Vagina (tissue), 2 donors: ENCODE measurements around the gene STXBP1. TPM values are rescaled to one million over a fixed set of nuclear protein-coding genes. Genes with fewer than 3 reads are reported as not detected.

Experiments used
- DNase-seq, 2 donors: peaks; one replicate each; pipeline ENCODE4 v3.0.0-alpha.2; 2017; ENCODE audit errors: extremely low spot score in 2 of 2
- H3K27ac ChIP-seq: fragments of 200-600 bp; sonication (generic); one replicate; pipeline ENCODE4 v1.5.1; 2019
- H3K27me3 ChIP-seq: fragments of 200-600 bp; sonication (generic); one replicate; pipeline ENCODE4 v1.5.1; 2019
- H3K36me3 ChIP-seq, 2 donors: fragments of 200-600 bp; sonication (generic); one replicate each; pipeline ENCODE4 v1.5.1; 2017 to 2019
- H3K4me1 ChIP-seq: fragments of 200-600 bp; sonication (generic); one replicate; pipeline ENCODE4 v1.5.1; 2019
- H3K4me3 ChIP-seq, 2 donors: fragments of 200-600 bp; sonication (generic); 1 replicate in 1 of 2; 2 replicates in 1 of 2; pipeline ENCODE4 v1.5.1; 2016 to 2019
- H3K9me3 ChIP-seq: fragments of 200-600 bp; sonication (generic); one replicate; pipeline ENCODE4 v1.5.1; 2019
- POLR2A ChIP-seq, 2 donors: fragments of 450-650 bp; IDR thresholded peaks; one replicate each; pipeline ENCODE4 v1.6.1; 2017; ENCODE audit warnings: antibody characterized with exemption in 2 of 2, mild to moderate bottlenecking in 2 of 2, moderate library complexity in 2 of 2
- POLR2AphosphoS5 ChIP-seq, 2 donors: sonication (generic); formaldehyde crosslinking; IDR thresholded peaks; one replicate each; pipeline ENCODE4 v1.9.0; 2017; ENCODE audit warnings: antibody characterized with exemption in 2 of 2, mild to moderate bottlenecking in 2 of 2, low read depth in 1 of 2; ENCODE audit not compliant: insufficient read depth in 1 of 2
- intact Hi-C: fragments of 100-400 bp; cut with DNase I; formaldehyde crosslinking; loops from one replicate; pipeline ENCODE4 v1.15.1; 2023
- total RNA-seq: library from RNA; depleted of rRNA; stranded (reverse); fragments of >200 nt; gene quantifications from one replicate; pipeline ENCODE4 v1.2.3, GENCODE V29; 2016
- TF ChIP-seq, protein P1 (sequence below), 3 experiments: fragments of 450-650 bp in 2 of 3; fragments of 200-600 bp in 1 of 3; sonication (generic) in 1 of 3; IDR thresholded peaks; one replicate each; pipeline ENCODE4 v1.5.1; 2017 to 2019; ENCODE audit warnings: antibody characterized with exemption in 3 of 3, mild to moderate bottlenecking in 2 of 3, moderate library complexity in 2 of 3

The STXBP1 gene
- total RNA-seq, 1 donor from 2014 or later = 56.2 TPM

GRCh38 chr9:127676638-127677037 is 64.6 kb downstream of the STXBP1 start:
- Histone ChIP-seq H3K27me3 (no peaks in the 10 kb centered on the region), H3K4me1 (no peaks in the 10 kb centered on the region), H3K4me3 (no peak overlapping the region), H3K9me3 (no peaks in the 10 kb centered on the region), H3K27ac (no peak overlapping the region), H3K36me3 (peaks cover 0 to 65% of the 10 kb centered on the region in 2 donors)
- intact Hi-C loops = no loop called here
- TF ChIP-seq POLR2A (IDR thresholded peaks at IDR 0.05) = no peak
- TF ChIP-seq, protein P1, sequence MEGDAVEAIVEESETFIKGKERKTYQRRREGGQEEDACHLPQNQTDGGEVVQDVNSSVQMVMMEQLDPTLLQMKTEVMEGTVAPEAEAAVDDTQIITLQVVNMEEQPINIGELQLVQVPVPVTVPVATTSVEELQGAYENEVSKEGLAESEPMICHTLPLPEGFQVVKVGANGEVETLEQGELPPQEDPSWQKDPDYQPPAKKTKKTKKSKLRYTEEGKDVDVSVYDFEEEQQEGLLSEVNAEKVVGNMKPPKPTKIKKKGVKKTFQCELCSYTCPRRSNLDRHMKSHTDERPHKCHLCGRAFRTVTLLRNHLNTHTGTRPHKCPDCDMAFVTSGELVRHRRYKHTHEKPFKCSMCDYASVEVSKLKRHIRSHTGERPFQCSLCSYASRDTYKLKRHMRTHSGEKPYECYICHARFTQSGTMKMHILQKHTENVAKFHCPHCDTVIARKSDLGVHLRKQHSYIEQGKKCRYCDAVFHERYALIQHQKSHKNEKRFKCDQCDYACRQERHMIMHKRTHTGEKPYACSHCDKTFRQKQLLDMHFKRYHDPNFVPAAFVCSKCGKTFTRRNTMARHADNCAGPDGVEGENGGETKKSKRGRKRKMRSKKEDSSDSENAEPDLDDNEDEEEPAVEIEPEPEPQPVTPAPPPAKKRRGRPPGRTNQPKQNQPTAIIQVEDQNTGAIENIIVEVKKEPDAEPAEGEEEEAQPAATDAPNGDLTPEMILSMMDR (IDR thresholded peaks at IDR 0.05) = no peak
- TF ChIP-seq POLR2AphosphoS5 (IDR thresholded peaks at IDR 0.05; ENCODE audit: insufficient read depth in 1 of 2, low read depth in 1 of 2) = no peak
- DNase-seq = no peak

DNA sequence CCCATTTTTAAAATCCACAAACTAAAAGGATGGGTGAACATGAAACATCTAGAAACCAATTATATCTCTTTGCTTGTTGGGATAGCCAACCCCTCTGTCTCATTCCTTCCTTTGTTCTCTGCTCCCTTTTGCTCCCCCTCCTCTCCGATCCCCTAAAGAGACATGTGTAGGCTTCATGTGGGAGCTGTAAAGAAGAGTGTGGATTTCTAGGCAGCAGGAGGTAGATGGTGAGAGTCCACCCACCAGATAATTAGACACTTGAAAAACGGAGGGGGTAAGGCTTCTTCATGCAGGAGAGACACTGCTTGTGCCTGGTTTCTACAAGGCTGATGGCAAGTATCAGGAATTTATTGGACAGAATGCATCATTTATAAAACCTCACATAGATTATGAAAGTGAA is 67.4 kb downstream of the STXBP1 start:
- no peak for TF ChIP-seq POLR2AphosphoS5 (IDR thresholded peaks at IDR 0.05; ENCODE audit: insufficient read depth in 1 of 2, low read depth in 1 of 2)
- TF ChIP-seq, protein P1 (IDR thresholded peaks at IDR 0.05) = no peak
- H3K27ac ChIP-seq = no peak overlapping the region
- intact Hi-C loops = no loop called here
- no peak overlapping the region for H3K4me3 ChIP-seq
- no peaks in the 10 kb centered on the region for H3K4me1 ChIP-seq
- H3K36me3 ChIP-seq = peaks cover 0 to 63% of the 10 kb centered on the region in 2 donors
- no peaks in the 10 kb centered on the region for H3K9me3 ChIP-seq
- no peak for DNase-seq
- no peaks in the 10 kb centered on the region for H3K27me3 ChIP-seq

- Histone ChIP-seq H3K4me1 (no peaks in the 10 kb centered on the region), H3K27ac (no peak overlapping the region), H3K9me3 (no peaks in the 10 kb centered on the region), H3K4me3 (no peak overlapping the region), H3K36me3 (peaks cover 0 to 63% of the 10 kb centered on the region in 2 donors), H3K27me3 (no peaks in the 10 kb centered on the region)
- DNase-seq = no peak
- intact Hi-C loops = no loop called here
- TF ChIP-seq, protein P1 (IDR thresholded peaks at IDR 0.05) = no peak
- TF ChIP-seq POLR2AphosphoS5 (IDR thresholded peaks at IDR 0.05; ENCODE audit: insufficient read depth in 1 of 2, low read depth in 1 of 2) (no peak), POLR2A (IDR thresholded peaks at IDR 0.05) (no peak)
Observed at GRCh38 chr9:127680226-127680625, 68.1 kb downstream of the STXBP1 start.

GRCh38 chr9:127680846-127681245 is 68.8 kb downstream of the STXBP1 start:
- Histone ChIP-seq H3K9me3 (no peaks in the 10 kb centered on the region), H3K27ac (no peak overlapping the region), H3K36me3 (peaks cover 0 to 62% of the 10 kb centered on the region in 2 donors), H3K27me3 (no peaks in the 10 kb centered on the region), H3K4me3 (no peak overlapping the region), H3K4me1 (no peaks in the 10 kb centered on the region)
- DNase-seq = no peak
- TF ChIP-seq, protein P1 (IDR thresholded peaks at IDR 0.05) = no peak
- no peak for TF ChIP-seq POLR2AphosphoS5 (IDR thresholded peaks at IDR 0.05; ENCODE audit: insufficient read depth in 1 of 2, low read depth in 1 of 2)
- no peak for TF ChIP-seq POLR2A (IDR thresholded peaks at IDR 0.05)
- intact Hi-C loops = no loop called here

DNA sequence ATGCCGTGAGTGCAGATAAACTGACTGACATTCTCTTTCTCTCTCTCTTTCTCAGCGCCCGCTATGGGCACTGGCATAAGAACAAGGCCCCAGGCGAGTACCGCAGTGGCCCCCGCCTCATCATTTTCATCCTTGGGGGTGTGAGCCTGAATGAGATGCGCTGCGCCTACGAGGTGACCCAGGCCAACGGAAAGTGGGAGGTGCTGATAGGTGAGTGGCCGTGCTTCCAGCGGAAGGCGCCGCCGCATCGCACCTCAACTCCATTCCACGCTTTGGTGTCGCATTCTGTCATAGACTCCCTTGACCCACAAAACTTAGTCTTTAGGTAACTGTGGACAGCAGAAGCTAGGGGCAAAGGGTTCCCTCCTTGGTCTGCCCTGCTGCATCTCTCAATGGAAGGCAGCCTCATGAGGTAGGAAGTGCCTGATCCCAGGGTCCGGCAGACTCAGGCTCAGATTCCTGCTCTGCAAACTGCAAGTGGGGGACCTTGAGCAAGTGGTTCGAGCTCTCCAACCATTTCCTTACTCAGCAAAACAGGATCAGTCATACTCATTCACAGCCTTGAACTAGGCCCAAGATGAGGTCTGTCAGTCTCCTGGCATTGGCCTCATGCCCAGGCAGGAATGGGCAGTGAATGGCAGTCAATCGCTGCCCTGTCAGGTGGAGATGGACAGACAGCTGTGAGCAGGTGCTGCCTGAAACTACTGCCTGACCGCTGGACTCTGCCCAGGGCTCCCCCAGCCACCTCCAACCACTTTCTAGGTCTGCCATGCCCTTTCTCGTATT is 70.5 kb downstream of the STXBP1 start:
- H3K9me3 ChIP-seq = no peaks in the 10 kb centered on the region
- DNase-seq = no peak
- intact Hi-C loops = no loop called here
- H3K27ac ChIP-seq = no peak overlapping the region
- no peaks in the 10 kb centered on the region for H3K4me1 ChIP-seq
- TF ChIP-seq POLR2A (IDR thresholded peaks at IDR 0.05) (no peak), POLR2AphosphoS5 (IDR thresholded peaks at IDR 0.05; ENCODE audit: insufficient read depth in 1 of 2, low read depth in 1 of 2) (no peak)
- TF ChIP-seq, protein P1 (IDR thresholded peaks at IDR 0.05) = no peak
- H3K4me3 ChIP-seq = no peak overlapping the region
- H3K27me3 ChIP-seq = no peaks in the 10 kb centered on the region
- peaks cover 0 to 58% of the 10 kb centered on the region in 2 donors for H3K36me3 ChIP-seq
